Endodermal cell (in vitro differentiated cells): ENCODE results near the gene NAALADL2. TPM values are rescaled to one million over a fixed set of nuclear protein-coding genes. Genes with fewer than 3 reads are reported as not detected.

Experiments
- DNase-seq: peaks from one replicate; pipeline ENCODE4 v3.0.0-alpha.2; 2017
- H3K27ac ChIP-seq: 2 replicates; pipeline ENCODE4 v1.5.1; 2013; ENCODE audit warnings: mild to moderate bottlenecking, low read depth, low read length, moderate library complexity
- H3K27me3 ChIP-seq: 2 replicates; pipeline ENCODE4 v1.6.1; 2013; ENCODE audit warnings: mild to moderate bottlenecking, low read length, moderate library complexity; ENCODE audit not compliant: insufficient read depth, control insufficient read depth, poor library complexity, severe bottlenecking
- H3K36me3 ChIP-seq: 2 replicates; pipeline ENCODE4 v1.7.0; 2013; ENCODE audit warnings: mild to moderate bottlenecking, low read length, moderate library complexity; ENCODE audit not compliant: control insufficient read depth, insufficient read depth
- H3K4me1 ChIP-seq: one replicate; pipeline ENCODE4 v1.7.0; 2013; ENCODE audit warnings: low read length; ENCODE audit not compliant: control insufficient read depth, insufficient read depth
- H3K4me3 ChIP-seq: 2 replicates; pipeline ENCODE4 v1.5.1; 2013; ENCODE audit warnings: mild to moderate bottlenecking, low read length, moderate library complexity
- H3K9ac ChIP-seq: 2 replicates; pipeline ENCODE4 v1.6.1; 2013; ENCODE audit warnings: mild to moderate bottlenecking, low read length, moderate library complexity; ENCODE audit not compliant: poor library complexity, severe bottlenecking; ENCODE audit errors: extremely low read depth
- H3K9me3 ChIP-seq: 2 replicates; pipeline ENCODE4 v1.6.1; 2013; ENCODE audit warnings: mild to moderate bottlenecking, low read length, moderate library complexity; ENCODE audit not compliant: control insufficient read depth
- H3K27ac Mint-ChIP-seq: 2 replicates; pipeline ENCODE4 v1.8.0; 2020; ENCODE audit warnings: mixed read lengths
- H3K27me3 Mint-ChIP-seq: 2 replicates; pipeline ENCODE4 v1.8.0; 2021; ENCODE audit warnings: mild to moderate bottlenecking, mixed read lengths; ENCODE audit not compliant: insufficient read depth
- H3K36me3 Mint-ChIP-seq: 2 replicates; pipeline ENCODE4 v1.8.0; 2020; ENCODE audit warnings: low read depth, mixed read lengths
- H3K4me1 Mint-ChIP-seq: 2 replicates; pipeline ENCODE4 v1.8.0; 2020; ENCODE audit warnings: mixed read lengths
- H3K4me3 Mint-ChIP-seq: 2 replicates; pipeline ENCODE4 v1.8.0; 2020; ENCODE audit warnings: mild to moderate bottlenecking, moderate library complexity, mixed read lengths
- H3K9me3 Mint-ChIP-seq: 2 replicates; pipeline ENCODE4 v1.8.0; 2020; ENCODE audit warnings: mild to moderate bottlenecking, mixed read lengths
- WGBS, 2 experiments: methylation state at CpG; one replicate each; pipeline versions ENCODE4 v1.1.5 to v1.1.7; 2013; ENCODE audit warnings: missing lambda C conversion rate in 2 of 2, mixed read lengths in 1 of 2; ENCODE audit not compliant: insufficient coverage in 1 of 2, insufficient read length in 1 of 2; 5-methylcytosine and 5-hydroxymethylcytosine counted together
- total RNA-seq, 2 donors: library from RNA; stranded (reverse); fragmentation: NEBNext Ultra II Directional in 1 of 2; extraction: Animal tissue kit (Norgen Biotek cat#: 25700) in 1 of 2; gene quantifications; 2 replicates in 1 of 2; 3 replicates in 1 of 2; pipeline ENCODE4 v1.2.1, GENCODE V29; 2021
- TF ChIP-seq, protein P1 (sequence below): fragments of 200-600 bp; sonication (generic); conservative IDR thresholded peaks from 2 replicates; pipeline ENCODE4 v1.5.0; 2021; ENCODE audit warnings: antibody characterized with exemption, mild to moderate bottlenecking

NAALADL2 gene
- total RNA-seq, 2 donors from 2014 or later, result 1.6 to 1.8 TPM

- Histone ChIP-seq H3K27ac (no peak overlapping the region), H3K9me3 (no peaks in the 10 kb centered on the region), H3K4me3 (no peak overlapping the region), H3K9ac (no peak overlapping the region), H3K4me1 (no peaks in the 10 kb centered on the region), H3K27me3 (no peaks in the 10 kb centered on the region), H3K36me3 (no peaks in the 10 kb centered on the region)
- Mint-ChIP-seq H3K36me3 (no peaks in the 10 kb centered on the region), H3K27me3 (no peaks in the 10 kb centered on the region), H3K4me3 (no peak overlapping the region), H3K4me1 (no peaks in the 10 kb centered on the region), H3K27ac (no peak overlapping the region), H3K9me3 (no peaks in the 10 kb centered on the region)
- WGBS, 2 experiments, result 93% methylated on average over 1 of the region's 1 CpG; no CpG with 5 or more reads in 1 of the 2 experiments
- no peak for DNase-seq
- TF ChIP-seq, protein P1, sequence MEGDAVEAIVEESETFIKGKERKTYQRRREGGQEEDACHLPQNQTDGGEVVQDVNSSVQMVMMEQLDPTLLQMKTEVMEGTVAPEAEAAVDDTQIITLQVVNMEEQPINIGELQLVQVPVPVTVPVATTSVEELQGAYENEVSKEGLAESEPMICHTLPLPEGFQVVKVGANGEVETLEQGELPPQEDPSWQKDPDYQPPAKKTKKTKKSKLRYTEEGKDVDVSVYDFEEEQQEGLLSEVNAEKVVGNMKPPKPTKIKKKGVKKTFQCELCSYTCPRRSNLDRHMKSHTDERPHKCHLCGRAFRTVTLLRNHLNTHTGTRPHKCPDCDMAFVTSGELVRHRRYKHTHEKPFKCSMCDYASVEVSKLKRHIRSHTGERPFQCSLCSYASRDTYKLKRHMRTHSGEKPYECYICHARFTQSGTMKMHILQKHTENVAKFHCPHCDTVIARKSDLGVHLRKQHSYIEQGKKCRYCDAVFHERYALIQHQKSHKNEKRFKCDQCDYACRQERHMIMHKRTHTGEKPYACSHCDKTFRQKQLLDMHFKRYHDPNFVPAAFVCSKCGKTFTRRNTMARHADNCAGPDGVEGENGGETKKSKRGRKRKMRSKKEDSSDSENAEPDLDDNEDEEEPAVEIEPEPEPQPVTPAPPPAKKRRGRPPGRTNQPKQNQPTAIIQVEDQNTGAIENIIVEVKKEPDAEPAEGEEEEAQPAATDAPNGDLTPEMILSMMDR, result no peak
These were observed 466.3 kb downstream of the NAALADL2 start for GRCh38 chr3:175325440-175325839.

DNA sequence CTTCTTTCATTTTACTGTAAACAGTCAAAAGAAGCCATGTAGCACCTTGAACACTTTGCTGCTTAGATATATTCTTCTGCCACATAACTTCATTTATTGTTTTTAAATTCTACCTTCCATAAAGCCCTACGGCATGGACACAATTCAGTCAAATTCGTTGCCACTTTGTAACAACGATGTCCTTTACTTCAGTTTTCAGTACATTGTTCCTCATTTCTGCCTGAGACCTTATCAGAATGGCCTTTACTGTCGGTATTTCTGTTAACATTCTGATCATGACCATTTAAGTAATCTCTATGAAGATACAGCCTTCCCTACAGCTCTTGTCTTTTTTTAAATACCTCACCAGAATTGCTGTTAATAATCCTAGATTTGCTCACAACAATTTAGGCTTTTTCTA lies 466.9 kb downstream of the NAALADL2 start:
- Mint-ChIP-seq H3K36me3 (no peaks in the 10 kb centered on the region), H3K4me1 (no peaks in the 10 kb centered on the region), H3K4me3 (no peak overlapping the region), H3K27me3 (no peaks in the 10 kb centered on the region), H3K27ac (no peak overlapping the region), H3K9me3 (no peaks in the 10 kb centered on the region)
- H3K27ac ChIP-seq, result no peak overlapping the region
- H3K9me3 ChIP-seq, result no peaks in the 10 kb centered on the region
- no peaks in the 10 kb centered on the region for H3K36me3 ChIP-seq
- H3K4me3 ChIP-seq, result no peak overlapping the region
- H3K27me3 ChIP-seq, result no peaks in the 10 kb centered on the region
- TF ChIP-seq, protein P1, result no peak
- no peaks in the 10 kb centered on the region for H3K4me1 ChIP-seq
- DNase-seq, result no peak
- 91 to 97% methylated on average over 4 of the region's 4 CpGs for WGBS, 2 experiments
- no peak overlapping the region for H3K9ac ChIP-seq

DNA sequence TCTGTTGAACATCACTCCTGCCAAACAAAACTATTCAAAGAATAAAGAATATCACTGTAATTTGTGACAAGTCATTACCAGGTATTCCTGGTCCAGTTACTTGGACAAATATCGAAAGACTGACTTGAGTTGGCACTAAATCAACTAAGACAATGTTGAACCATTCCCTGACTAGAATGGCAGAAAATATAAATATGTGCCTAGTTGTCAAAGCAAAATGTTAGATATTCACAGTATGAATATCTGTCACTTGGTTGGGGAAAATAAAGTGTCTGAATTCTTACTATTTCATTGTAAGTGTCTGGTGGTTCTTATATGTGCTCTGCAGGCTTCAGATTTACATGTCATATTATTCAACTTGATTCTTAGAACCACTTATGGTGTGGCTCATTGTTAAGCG lies 470.2 kb downstream of the NAALADL2 start:
- Histone ChIP-seq H3K4me3 (no peak overlapping the region), H3K27me3 (no peaks in the 10 kb centered on the region), H3K9me3 (no peaks in the 10 kb centered on the region), H3K27ac (no peak overlapping the region), H3K9ac (no peak overlapping the region), H3K4me1 (no peaks in the 10 kb centered on the region), H3K36me3 (no peaks in the 10 kb centered on the region)
- no peaks in the 10 kb centered on the region for H3K36me3 Mint-ChIP-seq
- H3K27me3 Mint-ChIP-seq, result no peaks in the 10 kb centered on the region
- no peaks in the 10 kb centered on the region for H3K9me3 Mint-ChIP-seq
- 78 to 94% methylated on average over 1 to 2 of the region's 2 CpGs for WGBS, 2 experiments
- DNase-seq, result no peak
- no peak overlapping the region for H3K27ac Mint-ChIP-seq
- no peaks in the 10 kb centered on the region for H3K4me1 Mint-ChIP-seq
- H3K4me3 Mint-ChIP-seq, result no peak overlapping the region
- TF ChIP-seq, protein P1, result no peak
